ENCODE results near the gene MTCL3.

The MTCL3 gene

GRCh38 chr6:127506894-127507293 is 12.2 kb downstream of the MTCL3 start:
- no peak for TF ChIP-seq EGR1 (IDR thresholded peaks at IDR 0.05)
- TF ChIP-seq NFIC (IDR thresholded peaks at IDR 0.05), result no peak
- no peak for TF ChIP-seq REST (IDR thresholded peaks at IDR 0.05; ENCODE audit: low read depth)
- TF ChIP-seq CREB1 (IDR thresholded peaks at IDR 0.05; ENCODE audit: low read depth), result no peak
- TF ChIP-seq CEBPB (IDR thresholded peaks at IDR 0.05), result no peak
- TF ChIP-seq YY1 (IDR thresholded peaks at IDR 0.05; ENCODE audit: low read depth), result no peak
- no peak for TF ChIP-seq RAD21 (IDR thresholded peaks at IDR 0.05; ENCODE audit: low read depth)
- TF ChIP-seq TCF12 (IDR thresholded peaks at IDR 0.05; ENCODE audit: low read depth), result no peak
- TF ChIP-seq ZBTB7A (IDR thresholded peaks at IDR 0.05; ENCODE audit: low read depth), result no peak
- no peak for TF ChIP-seq USF1 (IDR thresholded peaks at IDR 0.05)
- TF ChIP-seq MAX (IDR thresholded peaks at IDR 0.05), result no peak
- TF ChIP-seq EP300 (IDR thresholded peaks at IDR 0.05; ENCODE audit: borderline replicate concordance), result no peak
- no peak for TF ChIP-seq FOXM1 (IDR thresholded peaks at IDR 0.05; ENCODE audit: borderline replicate concordance, low read depth)
- no peak for TF ChIP-seq TAF1 (IDR thresholded peaks at IDR 0.05; ENCODE audit: low read depth)
- TF ChIP-seq TEAD4 (IDR thresholded peaks at IDR 0.05), result no peak

GRCh38 chr6:127503022-127503421 is 16.1 kb downstream of the MTCL3 start:
- TF ChIP-seq TAF1 (IDR thresholded peaks at IDR 0.05; ENCODE audit: low read depth), result no peak
- TF ChIP-seq EGR1 (IDR thresholded peaks at IDR 0.05), result no peak
- no peak for TF ChIP-seq USF1 (IDR thresholded peaks at IDR 0.05)

GRCh38 chr6:127497410-127497809 is 21.7 kb downstream of the MTCL3 start:
- TF ChIP-seq ZBTB7A (IDR thresholded peaks at IDR 0.05; ENCODE audit: low read depth) (no peak), CEBPB (IDR thresholded peaks at IDR 0.05) (no peak), TCF12 (IDR thresholded peaks at IDR 0.05; ENCODE audit: low read depth) (no peak), FOXM1 (IDR thresholded peaks at IDR 0.05; ENCODE audit: borderline replicate concordance, low read depth) (no peak), TAF1 (IDR thresholded peaks at IDR 0.05; ENCODE audit: low read depth) (no peak), RAD21 (IDR thresholded peaks at IDR 0.05; ENCODE audit: low read depth) (no peak), REST (IDR thresholded peaks at IDR 0.05; ENCODE audit: low read depth) (no peak)

- TF ChIP-seq TAF1 (IDR thresholded peaks at IDR 0.05; ENCODE audit: low read depth) (no peak), REST (IDR thresholded peaks at IDR 0.05; ENCODE audit: low read depth) (no peak), EGR1 (IDR thresholded peaks at IDR 0.05) (no peak), EP300 (IDR thresholded peaks at IDR 0.05; ENCODE audit: borderline replicate concordance) (no peak), USF1 (IDR thresholded peaks at IDR 0.05) (no peak), CEBPB (IDR thresholded peaks at IDR 0.05) (no peak), YY1 (IDR thresholded peaks at IDR 0.05; ENCODE audit: low read depth) (no peak), NFIC (IDR thresholded peaks at IDR 0.05) (no peak), FOXM1 (IDR thresholded peaks at IDR 0.05; ENCODE audit: borderline replicate concordance, low read depth) (no peak), RAD21 (IDR thresholded peaks at IDR 0.05; ENCODE audit: low read depth) (no peak), TCF12 (IDR thresholded peaks at IDR 0.05; ENCODE audit: low read depth) (no peak), MAX (IDR thresholded peaks at IDR 0.05) (no peak), ZBTB7A (IDR thresholded peaks at IDR 0.05; ENCODE audit: low read depth) (no peak), CREB1 (IDR thresholded peaks at IDR 0.05; ENCODE audit: low read depth) (no peak), TEAD4 (IDR thresholded peaks at IDR 0.05) (no peak)
Measured at GRCh38 chr6:127496471-127496870, 22.7 kb downstream of the MTCL3 start.

All from Ishikawa (cell line).